Activated T-cell treated with anti-CD3 and anti-CD28 coated beads, Interleukin-2, amount 50 U/mL, for 24 hours (primary cell): ENCODE measurements around the gene PLEKHA5.
"Not testable (repeated sequence)": the region's sequence is repeated elsewhere in the genome, so short reads cannot be mapped to it uniquely, and the experiment has no call there.

ENCODE experiments used
- DNase-seq: peaks from one replicate; pipeline ENCODE4 v3.0.0-alpha.2; 2020
- H3K27ac Mint-ChIP-seq: 2 replicates; pipeline ENCODE4 v1.8.0; 2020; ENCODE audit warnings: mild to moderate bottlenecking, mixed read lengths
- H3K27me3 Mint-ChIP-seq: 2 replicates; pipeline ENCODE4 v1.8.0; 2020; ENCODE audit warnings: mixed read lengths
- H3K36me3 Mint-ChIP-seq: 2 replicates; pipeline ENCODE4 v1.8.0; 2020; ENCODE audit warnings: low read depth, mixed read lengths
- H3K4me1 Mint-ChIP-seq: 2 replicates; pipeline ENCODE4 v1.8.0; 2020; ENCODE audit warnings: low read depth, mixed read lengths
- H3K4me3 Mint-ChIP-seq: 2 replicates; pipeline ENCODE4 v1.8.0; 2020; ENCODE audit warnings: mild to moderate bottlenecking, moderate library complexity, mixed read lengths
- H3K9me3 Mint-ChIP-seq: 2 replicates; pipeline ENCODE4 v1.8.0; 2020; ENCODE audit warnings: mixed read lengths

Gene PLEKHA5

DNA sequence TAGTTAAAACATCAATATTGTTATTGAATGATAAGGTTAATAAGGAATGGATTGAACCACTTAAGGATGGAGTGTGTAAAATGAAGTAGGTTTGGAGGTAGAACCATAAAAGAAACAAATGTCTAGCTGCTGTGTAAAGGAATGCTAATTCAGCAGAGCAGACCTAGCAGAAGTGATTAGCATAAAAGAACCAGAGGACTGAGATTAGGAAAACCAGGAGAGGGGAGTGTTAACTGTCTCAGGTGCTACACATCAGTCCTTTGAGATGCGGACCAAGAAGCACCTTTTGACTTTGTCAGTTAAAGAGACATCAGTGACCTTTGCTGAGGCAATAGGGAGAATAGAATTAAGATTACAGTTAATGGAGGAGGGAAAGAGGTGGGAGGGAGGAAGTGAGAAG is 84.5 kb downstream of the PLEKHA5 start:
- no peak for DNase-seq
- Mint-ChIP-seq H3K4me3 (no peak overlapping the region), H3K4me1 (no peaks in the 10 kb centered on the region), H3K9me3 (no peaks in the 10 kb centered on the region), H3K27me3 (no peaks in the 10 kb centered on the region), H3K27ac (no peak overlapping the region), H3K36me3 (no peaks in the 10 kb centered on the region)

DNA sequence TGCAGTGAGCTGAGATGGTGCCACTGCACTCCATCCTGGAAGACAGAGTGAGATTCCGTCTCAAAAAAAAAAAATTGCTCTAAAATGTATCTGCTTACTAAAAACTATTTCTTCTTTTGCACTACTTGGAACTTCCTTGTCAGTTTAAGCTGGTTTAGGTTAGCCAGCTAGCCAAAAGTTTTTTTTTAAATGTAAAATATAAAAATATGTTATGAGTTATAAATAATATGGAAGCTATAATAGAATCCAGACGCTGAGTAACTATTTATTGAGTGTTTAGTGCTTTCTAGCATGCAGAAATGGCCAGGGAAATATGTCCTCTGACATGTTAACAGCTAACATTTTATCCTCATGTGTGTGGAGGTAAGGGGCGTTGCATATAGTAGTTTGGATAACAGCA is 85.6 kb downstream of the PLEKHA5 start:
- H3K36me3 Mint-ChIP-seq = no peaks in the 10 kb centered on the region
- no peaks in the 10 kb centered on the region for H3K27me3 Mint-ChIP-seq
- H3K4me1 Mint-ChIP-seq = no peaks in the 10 kb centered on the region
- H3K27ac Mint-ChIP-seq = no peak overlapping the region
- H3K4me3 Mint-ChIP-seq = no peak overlapping the region
- H3K9me3 Mint-ChIP-seq = no peaks in the 10 kb centered on the region
- no peak for DNase-seq

DNA sequence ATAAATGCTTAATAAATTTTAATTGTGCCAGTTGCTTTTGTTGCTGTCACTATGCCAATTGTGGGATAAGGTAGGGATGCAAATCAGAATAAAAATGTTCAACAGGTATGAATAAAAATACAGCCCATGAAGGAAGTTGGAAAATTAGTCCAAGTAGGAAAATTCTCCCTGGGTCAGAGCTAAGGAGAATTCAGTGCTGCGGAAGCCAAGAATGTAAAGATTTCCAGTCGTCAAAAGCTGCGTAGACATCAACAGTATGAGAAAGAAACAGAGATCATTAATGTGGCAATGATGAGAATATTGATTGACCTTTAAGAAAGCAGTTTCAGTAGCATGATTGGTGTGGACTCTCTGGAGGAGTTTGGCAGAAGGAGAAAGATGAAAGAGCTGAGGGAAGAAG is 87.9 kb downstream of the PLEKHA5 start:
- no peaks in the 10 kb centered on the region for H3K27me3 Mint-ChIP-seq
- DNase-seq = no peak
- H3K9me3 Mint-ChIP-seq = no peaks in the 10 kb centered on the region
- H3K4me1 Mint-ChIP-seq = peaks cover 4% of the 10 kb centered on the region
- no peaks in the 10 kb centered on the region for H3K36me3 Mint-ChIP-seq
- no peak overlapping the region for H3K27ac Mint-ChIP-seq
- no peak overlapping the region for H3K4me3 Mint-ChIP-seq

DNA sequence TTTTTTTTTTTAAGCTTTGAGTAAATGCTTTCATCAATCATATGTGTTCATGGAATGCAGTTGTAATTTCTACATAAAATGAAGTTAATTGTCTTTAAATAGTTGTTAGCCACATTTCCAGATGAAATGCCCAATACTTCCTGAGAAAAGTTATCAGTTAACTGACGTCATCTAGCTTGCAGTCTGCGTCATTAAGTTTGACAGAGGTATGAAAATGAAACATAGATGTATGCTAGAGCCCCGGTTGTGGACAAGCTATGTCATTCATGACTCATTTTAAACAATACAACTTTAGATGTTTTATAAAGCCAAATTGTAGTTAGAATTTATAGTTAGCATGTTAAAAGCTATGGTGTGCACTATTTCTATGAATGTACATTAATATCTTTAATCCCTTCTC is 90.7 kb downstream of the PLEKHA5 start:
- no peak overlapping the region for H3K27ac Mint-ChIP-seq
- H3K27me3 Mint-ChIP-seq = no peaks in the 10 kb centered on the region
- H3K9me3 Mint-ChIP-seq = no peaks in the 10 kb centered on the region
- no peak for DNase-seq
- H3K36me3 Mint-ChIP-seq = no peaks in the 10 kb centered on the region
- H3K4me3 Mint-ChIP-seq = no peak overlapping the region
- H3K4me1 Mint-ChIP-seq = peaks cover 4% of the 10 kb centered on the region

DNA sequence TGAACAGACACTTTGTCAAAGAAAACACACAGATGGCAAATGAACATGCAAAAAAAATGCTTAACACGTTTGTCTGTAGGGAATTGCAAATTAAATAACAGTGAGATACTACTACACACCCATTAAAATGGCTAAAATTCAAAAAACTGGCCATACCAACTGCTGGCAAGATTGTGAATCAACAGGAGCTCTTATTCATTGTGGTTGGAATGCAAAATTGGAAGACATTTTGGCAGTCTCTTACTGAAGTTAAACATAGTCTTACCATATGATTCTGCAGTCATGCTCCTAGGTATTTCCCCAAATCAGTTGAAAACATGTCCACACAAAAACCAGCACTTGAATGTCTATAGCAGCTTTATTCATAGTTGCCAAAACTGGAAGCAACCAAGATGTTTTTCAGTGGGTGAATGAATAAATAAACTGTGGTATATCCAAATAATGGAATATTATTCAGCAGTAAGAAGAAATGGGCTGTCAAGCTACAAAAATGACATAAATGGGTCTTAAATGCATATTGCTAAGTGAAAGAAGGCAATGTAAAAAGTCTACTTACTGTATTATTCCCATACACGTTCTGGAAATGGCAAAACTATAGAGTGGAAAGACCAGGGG is 91.4 kb downstream of the PLEKHA5 start:
- Mint-ChIP-seq H3K27me3 (peaks cover under 1% of the 10 kb centered on the region), H3K4me3 (no peak overlapping the region), H3K4me1 (peaks cover 4% of the 10 kb centered on the region), H3K36me3 (no peaks in the 10 kb centered on the region), H3K27ac (no peak overlapping the region), H3K9me3 (no peaks in the 10 kb centered on the region)
- DNase-seq = no peak

DNA sequence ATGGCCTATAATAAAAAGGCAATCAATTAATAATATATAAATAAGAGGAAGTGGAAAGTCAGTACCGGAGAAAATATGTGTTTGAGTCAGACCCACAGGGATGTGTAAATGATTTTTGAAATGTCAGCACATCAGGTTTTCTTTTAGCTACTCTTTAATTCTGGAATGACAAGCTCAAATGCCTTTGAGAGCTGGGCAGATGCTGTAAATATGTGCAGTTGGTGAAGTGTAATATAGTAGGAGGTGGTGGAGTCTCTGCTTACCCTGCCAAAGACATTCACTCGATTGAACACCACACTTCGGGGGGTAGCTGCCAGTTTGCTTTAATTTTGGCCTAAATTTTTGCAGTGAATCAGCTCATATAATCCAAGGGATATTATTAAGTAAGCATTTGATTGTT is 93.0 kb downstream of the PLEKHA5 start:
- no peak overlapping the region for H3K27ac Mint-ChIP-seq
- H3K27me3 Mint-ChIP-seq = peaks cover 3% of the 10 kb centered on the region
- H3K36me3 Mint-ChIP-seq = no peaks in the 10 kb centered on the region
- no peak for DNase-seq
- H3K4me3 Mint-ChIP-seq = no peak overlapping the region
- H3K4me1 Mint-ChIP-seq = peaks cover 4% of the 10 kb centered on the region
- H3K9me3 Mint-ChIP-seq = no peaks in the 10 kb centered on the region

DNA sequence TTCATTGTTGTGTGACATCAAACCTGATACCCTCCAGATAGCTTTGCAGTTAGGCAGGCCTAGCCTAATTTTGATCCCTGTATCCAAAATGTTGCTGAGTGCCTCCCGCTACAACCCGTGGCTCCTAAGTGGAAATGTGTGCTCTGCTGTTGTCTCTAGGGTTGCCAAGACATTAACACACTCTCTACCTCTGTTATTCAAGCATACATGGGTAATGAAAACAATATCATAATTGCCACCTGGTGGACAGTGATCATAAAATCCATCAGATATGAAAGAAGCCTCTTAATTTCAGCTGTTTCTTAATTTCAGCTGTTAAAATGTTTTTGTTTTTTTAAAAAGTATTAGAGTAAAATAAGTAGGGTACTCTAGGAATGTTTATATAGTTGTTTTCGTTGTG is 93.5 kb downstream of the PLEKHA5 start:
- Mint-ChIP-seq H3K4me1 (peaks cover 4% of the 10 kb centered on the region), H3K27me3 (peaks cover 3% of the 10 kb centered on the region), H3K36me3 (no peaks in the 10 kb centered on the region), H3K9me3 (no peaks in the 10 kb centered on the region), H3K27ac (no peak overlapping the region), H3K4me3 (no peak overlapping the region)
- no peak for DNase-seq

DNA sequence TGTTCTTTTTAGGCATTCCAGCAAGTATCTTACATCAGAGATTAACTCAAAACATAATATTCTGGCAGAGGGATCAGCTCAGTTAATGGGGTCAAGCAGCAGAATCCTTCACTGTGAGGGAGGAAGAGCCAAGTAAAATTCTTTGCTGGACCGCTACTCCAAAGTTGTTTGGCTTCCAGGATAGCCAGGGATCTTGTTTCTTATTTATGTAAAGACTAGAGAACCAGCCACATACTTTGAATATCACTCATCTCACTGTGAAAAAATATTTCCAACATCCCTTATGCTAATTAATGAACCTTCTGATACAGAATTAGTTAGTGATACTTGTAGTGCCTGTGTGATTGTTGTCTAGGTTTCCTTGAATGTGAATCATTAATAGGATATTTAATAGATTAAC is 94.2 kb downstream of the PLEKHA5 start:
- H3K4me1 Mint-ChIP-seq = peaks cover 4% of the 10 kb centered on the region
- DNase-seq = no peak
- H3K27ac Mint-ChIP-seq = no peak overlapping the region
- H3K4me3 Mint-ChIP-seq = no peak overlapping the region
- H3K27me3 Mint-ChIP-seq = peaks cover 3% of the 10 kb centered on the region
- H3K36me3 Mint-ChIP-seq = no peaks in the 10 kb centered on the region
- H3K9me3 Mint-ChIP-seq = no peaks in the 10 kb centered on the region

DNA sequence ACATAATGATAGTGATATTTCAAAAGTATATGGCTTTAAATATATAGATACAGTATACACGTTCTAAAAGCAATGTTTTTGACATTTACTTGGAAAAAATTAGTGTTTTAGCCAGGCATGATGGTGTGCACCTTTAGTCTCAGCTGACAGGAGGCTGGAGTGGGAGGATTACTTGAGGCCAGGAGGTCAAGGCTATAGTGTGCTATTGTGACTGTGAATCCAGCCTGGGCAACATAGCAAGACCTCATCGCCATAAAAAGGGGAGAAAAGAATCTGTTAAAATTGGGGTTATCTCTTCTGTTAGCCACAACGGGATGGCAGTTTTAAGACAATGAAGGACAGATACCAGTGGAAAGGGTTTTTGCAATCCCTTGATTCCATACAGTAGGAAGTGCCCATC is 95.2 kb downstream of the PLEKHA5 start:
- no peak for DNase-seq
- peaks cover 4% of the 10 kb centered on the region for H3K4me1 Mint-ChIP-seq
- H3K9me3 Mint-ChIP-seq = no peaks in the 10 kb centered on the region
- no peak overlapping the region for H3K4me3 Mint-ChIP-seq
- H3K36me3 Mint-ChIP-seq = no peaks in the 10 kb centered on the region
- H3K27me3 Mint-ChIP-seq = peaks cover 3% of the 10 kb centered on the region
- H3K27ac Mint-ChIP-seq = no peak overlapping the region

DNA sequence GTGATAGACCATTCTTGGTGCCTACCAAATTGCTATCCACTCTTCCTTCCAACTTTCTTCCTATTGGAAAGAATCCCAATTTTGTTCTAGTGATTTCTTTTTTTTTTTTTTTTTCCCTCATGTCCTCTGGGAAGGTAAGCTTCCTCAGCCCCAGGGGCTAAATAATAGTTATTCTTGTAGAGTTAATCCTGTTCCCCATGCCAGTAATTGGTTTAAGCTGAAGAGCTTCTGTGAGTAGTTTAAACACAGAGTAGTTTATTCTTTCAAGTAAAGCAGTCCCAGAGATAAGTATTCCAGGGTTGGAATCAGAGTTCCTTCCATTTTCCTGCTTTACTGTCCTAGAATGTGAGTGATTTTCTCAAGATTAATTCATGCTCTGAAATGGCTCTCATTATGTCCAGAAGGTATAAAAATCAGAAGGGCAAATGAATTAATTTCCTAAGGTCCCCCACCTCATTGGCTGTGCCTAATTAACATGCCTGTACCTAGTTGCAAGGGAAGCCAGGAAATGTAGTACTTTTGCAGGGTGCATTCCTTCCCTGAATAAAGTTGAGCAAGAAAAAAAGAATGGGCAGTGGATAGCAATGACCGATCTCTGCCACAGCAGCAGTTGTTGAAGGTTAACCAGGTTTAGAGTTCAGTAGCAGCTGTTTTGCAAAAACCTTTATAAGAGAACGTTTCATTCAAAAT is 97.8 kb downstream of the PLEKHA5 start:
- Mint-ChIP-seq H3K27ac (no peak overlapping the region), H3K36me3 (no peaks in the 10 kb centered on the region), H3K4me1 (no peaks in the 10 kb centered on the region), H3K9me3 (no peaks in the 10 kb centered on the region), H3K27me3 (peaks cover 3% of the 10 kb centered on the region), H3K4me3 (no peak overlapping the region)
- no peak for DNase-seq

DNA sequence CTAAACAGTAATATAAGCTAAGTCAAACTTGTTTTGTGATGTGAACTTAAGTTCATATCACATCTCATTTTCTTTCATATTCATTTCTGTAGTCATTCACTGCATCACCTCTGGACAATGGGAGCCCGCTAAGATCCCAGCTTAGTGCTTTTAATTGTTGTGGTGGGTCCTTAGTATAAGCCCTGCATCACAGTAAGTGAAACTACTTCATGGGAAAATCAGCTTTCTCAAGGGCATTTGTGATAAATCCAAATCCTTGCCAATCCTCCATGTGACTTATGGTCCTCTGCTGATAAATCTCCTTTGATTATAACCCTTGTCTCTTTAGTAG is 98.3 kb downstream of the PLEKHA5 start:
- Mint-ChIP-seq H3K27ac (no peak overlapping the region), H3K36me3 (no peaks in the 10 kb centered on the region), H3K9me3 (no peaks in the 10 kb centered on the region), H3K4me1 (no peaks in the 10 kb centered on the region), H3K27me3 (peaks cover 3% of the 10 kb centered on the region), H3K4me3 (no peak overlapping the region)
- DNase-seq = no peak

DNA sequence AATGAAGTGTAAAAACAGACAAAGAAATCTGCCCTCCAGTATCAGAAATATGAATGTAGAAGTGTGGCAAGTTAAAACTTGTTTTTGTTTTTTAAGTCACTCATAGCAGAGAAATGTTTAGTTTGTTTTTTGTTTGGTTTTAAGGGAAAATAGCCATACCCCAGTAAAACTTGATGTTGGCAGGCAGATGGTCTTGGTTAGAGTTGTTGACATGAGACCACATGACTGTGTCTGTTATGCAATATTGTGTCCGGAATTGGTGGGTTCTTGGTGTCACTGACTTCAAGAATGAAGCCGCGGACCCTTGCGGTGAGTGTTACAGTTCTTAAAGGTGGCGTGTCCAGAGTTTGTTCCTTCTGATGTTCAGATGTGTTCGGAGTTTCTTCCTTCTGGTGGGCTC is 99.5 kb downstream of the PLEKHA5 start:
- not testable (repeated sequence) for DNase-seq, H3K36me3 Mint-ChIP-seq, H3K4me1 Mint-ChIP-seq, H3K27me3 Mint-ChIP-seq, H3K9me3 Mint-ChIP-seq, H3K4me3 Mint-ChIP-seq, H3K27ac Mint-ChIP-seq

DNA sequence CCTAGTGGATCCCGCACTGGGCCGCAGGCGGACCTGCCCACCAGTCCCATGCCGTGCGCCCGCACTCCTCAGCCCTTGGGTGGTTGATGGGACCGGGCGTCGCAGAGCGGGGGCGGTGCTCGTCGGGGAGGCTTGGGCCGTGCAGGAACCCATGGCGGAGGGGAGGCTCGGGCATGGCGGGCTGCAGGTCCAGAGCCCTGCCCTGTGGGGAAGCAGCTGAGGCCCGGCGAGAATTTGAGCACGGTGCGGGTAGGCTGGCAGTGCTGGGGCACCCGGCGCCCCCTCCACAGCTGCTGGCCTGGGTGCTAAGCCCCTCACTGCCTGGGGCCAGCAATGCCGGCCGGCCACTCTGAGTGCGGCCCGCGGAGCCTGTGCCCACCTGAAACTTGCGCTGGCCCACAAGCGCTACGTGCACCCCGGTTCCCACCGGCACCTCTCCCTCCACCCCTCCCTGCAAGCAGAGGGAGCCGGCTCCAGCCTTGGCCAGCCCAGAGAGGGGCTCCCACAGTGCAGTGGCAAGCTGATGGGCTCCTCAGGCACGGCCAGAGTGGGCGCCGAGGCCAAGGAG is 100.8 kb downstream of the PLEKHA5 start:
- no peaks in the 10 kb centered on the region for H3K36me3 Mint-ChIP-seq
- no peaks in the 10 kb centered on the region for H3K4me1 Mint-ChIP-seq
- no peak overlapping the region for H3K27ac Mint-ChIP-seq
- H3K9me3 Mint-ChIP-seq = no peaks in the 10 kb centered on the region
- H3K27me3 Mint-ChIP-seq = peaks cover 3% of the 10 kb centered on the region
- DNase-seq = no peak
- no peak overlapping the region for H3K4me3 Mint-ChIP-seq

DNA sequence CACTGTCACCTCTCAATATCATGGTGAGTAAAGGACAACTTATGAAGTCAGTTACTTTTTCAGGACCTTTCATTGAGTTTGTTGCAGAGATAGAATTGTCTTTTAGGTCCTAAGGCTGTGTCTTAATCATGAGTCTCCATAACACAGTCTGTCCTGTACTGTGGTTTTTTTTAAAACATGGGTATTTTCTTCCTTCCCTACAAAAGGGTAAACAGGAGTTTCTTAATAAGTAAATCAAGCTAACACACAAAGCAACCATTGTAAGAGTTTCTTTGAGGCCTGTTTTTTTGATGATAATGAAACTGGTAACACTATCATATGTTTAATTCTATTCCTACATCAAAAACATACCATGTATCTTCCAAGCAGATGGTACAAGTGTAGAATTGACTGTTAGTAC is 101.4 kb downstream of the PLEKHA5 start:
- no peak for DNase-seq
- Mint-ChIP-seq H3K36me3 (no peaks in the 10 kb centered on the region), H3K4me1 (peaks cover 3% of the 10 kb centered on the region), H3K9me3 (no peaks in the 10 kb centered on the region), H3K27me3 (peaks cover 3% of the 10 kb centered on the region), H3K27ac (no peak overlapping the region), H3K4me3 (no peak overlapping the region)

DNA sequence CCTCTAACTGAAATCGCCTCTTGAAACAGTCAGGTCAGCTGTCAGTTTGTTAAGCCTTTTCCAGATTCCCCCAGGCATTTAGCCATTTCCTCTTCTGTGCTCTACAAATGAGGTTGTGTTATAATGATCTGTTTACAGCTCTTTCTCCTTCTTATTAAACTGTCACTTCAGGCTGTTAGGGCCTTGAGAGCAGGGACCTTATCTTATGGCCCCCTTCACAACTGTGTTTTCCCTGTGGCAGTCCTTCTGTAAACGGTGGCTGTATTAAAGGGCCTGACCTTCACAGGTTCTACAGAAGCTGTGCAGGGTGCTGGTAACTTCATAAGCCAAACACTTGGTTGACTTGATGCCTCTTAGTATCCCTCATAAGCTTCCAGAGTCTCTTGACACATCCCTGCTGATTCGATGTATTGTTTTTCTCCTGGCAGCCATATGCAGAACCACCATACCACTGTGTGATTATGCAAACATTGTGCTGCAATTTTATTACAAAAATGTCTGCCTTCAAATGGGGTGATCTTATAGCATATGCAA is 104.7 kb downstream of the PLEKHA5 start:
- Mint-ChIP-seq H3K36me3 (no peaks in the 10 kb centered on the region), H3K9me3 (no peaks in the 10 kb centered on the region), H3K4me3 (no peak overlapping the region), H3K27me3 (no peaks in the 10 kb centered on the region), H3K27ac (no peak overlapping the region), H3K4me1 (peaks cover 10% of the 10 kb centered on the region)
- no peak for DNase-seq
